Activated gamma-delta T cell (primary cell): ENCODE measurements around the gene COL23A1.

Experiments used
- DNase-seq: peaks from one replicate; lab custom pipeline; 2025; lab: John Stamatoyannopoulos, UW

The COL23A1 gene

DNA sequence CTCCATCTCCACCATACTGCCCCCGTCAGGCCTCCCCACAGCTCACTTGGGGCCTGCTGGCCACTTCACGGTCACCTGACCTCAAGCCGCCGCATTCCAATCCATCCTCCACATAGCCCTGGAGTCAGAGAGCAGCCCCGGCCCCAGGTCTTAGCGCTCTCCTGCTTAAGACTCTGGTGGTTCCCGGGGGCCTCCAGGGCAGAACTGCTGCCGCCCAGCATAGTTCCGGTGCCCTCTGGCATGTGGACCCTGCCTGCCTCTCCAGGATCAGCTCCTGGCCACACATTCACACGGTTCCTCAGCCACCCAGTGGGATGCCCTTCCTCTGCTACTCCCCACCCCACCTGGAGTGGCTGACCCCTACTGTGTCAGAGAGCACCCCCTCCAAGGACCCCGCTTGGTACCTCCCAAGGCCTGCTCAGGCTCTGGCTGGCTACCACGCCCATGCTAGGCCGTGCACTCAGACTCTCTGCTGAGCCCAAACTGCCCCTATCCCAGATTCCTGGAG, 366.3 kb downstream of the COL23A1 start:
- DNase-seq: no peak

DNA sequence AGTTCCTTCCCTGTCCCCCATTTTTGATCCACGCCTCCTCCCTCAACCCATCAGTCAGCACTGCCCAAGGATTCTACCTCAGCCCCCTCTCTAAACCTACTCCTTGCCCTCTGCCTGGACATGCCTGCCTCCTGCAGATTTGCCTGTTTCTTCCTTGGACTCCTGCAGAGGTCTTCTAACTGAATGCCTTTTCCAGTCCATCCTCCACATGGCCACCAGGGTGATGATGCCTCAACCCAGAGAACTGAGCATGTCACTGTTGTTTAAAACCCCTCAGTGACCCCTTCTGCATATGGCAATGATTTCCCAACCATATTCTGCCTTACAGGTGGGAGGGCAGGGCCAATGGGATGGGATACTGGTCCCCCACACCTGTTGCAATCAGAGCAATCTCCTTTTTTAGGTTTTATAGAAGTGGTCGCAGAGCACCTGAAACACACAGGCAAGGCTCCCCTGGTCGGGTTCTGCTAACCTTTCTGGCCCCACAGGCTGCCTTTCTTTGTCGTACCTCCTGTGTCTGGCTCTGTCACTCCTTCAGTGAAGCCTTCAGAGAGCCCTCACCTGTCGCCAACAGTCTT, 366.9 kb downstream of the COL23A1 start:
- DNase-seq: no peak

DNA sequence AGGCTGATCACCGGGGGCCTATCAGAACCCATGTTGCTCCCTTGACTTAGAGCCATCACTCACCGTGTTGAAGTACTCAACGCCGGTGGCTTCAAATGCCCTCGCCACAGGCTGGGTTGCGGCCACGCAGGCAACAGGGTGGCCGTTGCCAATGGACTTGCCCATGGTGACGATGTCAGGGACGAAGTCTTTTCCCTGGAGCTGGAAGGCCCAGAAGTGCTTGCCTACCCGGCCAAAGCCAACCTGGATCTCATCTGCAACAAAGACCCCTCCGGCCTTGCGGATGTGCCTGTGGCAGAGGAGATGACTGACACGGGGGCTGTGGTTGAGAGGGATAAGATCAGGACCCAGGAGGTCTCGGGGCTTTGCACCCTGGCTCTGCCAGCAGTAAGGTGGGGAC, 367.9 kb downstream of the COL23A1 start:
- DNase-seq: no peak

DNA sequence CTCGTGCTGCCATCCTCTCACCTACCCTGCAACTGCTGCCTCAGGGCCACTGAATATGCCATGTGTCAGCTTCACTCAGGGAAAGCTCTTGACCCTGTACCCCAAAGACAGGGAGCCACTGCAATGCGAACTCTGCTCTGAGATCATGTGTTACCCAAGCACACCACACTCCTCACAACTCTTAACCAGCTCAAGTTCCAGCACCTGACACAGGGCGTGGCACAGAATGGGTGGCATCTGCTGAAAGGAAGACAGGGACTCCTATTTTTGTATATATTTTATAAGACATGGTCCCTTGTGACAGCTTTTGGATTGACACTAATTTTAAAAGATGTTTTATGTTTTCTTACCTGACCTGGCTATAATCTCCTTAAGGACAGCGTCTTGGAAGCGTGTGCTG, 368.3 kb downstream of the COL23A1 start:
- no peak for DNase-seq

DNA sequence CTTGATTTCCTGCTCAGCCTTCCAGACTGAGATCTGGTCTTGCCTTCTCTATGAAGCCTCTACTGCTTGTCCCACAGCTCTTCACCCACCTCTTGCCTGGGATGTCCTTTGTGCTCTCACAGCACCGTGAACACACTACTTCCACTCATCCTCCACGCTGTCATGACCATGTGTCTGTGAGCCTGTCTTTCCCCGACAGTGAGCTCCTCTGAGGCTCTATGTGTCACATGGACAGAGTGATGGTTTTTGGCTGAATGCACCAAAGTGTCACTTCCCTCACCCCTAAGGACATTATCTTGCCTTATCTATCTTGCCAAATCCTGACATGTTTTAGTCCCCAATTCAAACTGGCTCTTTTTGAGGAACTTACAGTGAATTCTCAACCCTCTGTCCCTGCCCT, 368.9 kb downstream of the COL23A1 start:
- DNase-seq: no peak

DNA sequence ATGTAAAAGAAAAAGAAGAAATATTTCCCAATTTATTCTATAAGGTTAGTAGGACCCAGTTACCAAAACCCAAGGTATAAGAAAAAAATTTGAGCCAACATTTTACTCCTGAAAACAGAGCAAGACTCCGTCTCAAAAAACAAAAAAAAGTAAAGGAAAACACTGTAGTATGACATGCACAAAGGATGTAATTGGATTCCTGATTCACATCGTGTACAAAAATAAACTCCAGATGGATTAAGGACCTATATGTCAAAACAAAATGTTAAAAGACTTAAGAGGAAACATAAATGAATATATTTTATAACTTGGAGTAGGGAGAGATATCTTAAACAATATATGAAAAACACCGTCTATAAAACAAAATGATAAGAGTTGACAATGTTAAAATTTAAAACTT, 371.4 kb downstream of the COL23A1 start:
- no peak for DNase-seq

DNA sequence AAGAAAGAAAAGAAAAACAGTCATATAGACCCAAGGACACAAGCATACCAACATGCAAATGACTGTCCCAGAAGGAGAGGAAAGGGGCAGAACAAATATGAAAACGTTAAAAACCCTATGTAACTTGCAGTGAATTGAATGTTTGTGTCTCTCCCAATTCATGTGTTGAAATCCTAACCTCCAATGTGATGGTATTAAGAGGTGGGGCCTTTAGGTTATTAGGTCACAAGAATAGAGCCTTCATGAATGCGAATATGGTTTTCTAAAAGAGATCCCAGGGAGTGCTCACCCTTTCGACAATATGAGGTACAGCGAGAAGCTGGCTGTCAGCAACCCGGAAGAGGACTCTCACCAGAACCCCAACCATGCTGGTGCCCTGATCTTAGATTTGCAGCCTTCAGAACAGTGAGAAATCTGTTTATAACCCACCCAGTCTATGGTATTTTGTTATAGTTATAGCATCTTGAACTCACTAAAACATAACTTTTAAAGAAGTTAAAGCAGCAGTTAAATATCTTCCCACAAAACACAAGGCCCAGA, 371.9 kb downstream of the COL23A1 start:
- DNase-seq: no peak

DNA sequence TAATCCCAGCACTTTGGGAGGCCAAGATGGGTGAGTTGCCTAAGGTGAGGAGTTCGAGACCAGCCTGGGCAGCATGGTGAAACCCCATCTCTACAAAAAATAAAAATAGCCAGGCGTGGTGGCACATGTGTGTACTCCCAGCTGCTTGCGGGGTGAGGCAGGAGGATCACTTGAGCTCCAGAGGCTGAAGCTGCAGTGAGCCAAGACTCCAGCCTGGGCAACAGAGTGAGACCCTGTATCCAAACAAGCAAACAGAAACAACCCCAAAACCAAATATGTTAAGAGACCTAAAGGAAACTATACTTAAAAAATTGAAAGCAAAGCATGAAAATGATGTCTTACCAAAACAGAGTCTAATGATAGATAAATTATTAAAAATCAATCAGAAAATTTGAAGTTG, 373.4 kb downstream of the COL23A1 start:
- no peak for DNase-seq

DNA sequence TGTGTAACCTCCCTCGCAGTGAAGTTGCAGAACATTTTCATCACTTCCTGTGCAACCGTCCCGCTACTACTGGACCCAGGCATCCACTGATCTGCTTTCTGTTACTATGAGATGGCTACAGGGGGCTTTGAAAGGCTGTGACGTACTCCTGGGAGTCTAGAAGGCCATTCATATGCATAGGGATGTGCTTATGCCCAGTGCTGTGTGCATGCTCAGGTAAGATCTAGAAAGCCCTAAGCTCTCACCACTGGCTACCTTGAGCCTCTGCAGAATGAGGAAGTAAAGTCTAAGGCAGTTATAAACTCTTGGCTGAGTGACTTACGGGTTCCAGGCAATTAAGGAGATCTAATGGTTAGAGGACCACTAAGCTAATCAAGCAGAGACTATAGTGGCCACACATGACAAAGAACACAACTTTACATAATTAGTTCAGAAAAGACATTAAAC, 374.1 kb downstream of the COL23A1 start:
- DNase-seq: no peak

DNA sequence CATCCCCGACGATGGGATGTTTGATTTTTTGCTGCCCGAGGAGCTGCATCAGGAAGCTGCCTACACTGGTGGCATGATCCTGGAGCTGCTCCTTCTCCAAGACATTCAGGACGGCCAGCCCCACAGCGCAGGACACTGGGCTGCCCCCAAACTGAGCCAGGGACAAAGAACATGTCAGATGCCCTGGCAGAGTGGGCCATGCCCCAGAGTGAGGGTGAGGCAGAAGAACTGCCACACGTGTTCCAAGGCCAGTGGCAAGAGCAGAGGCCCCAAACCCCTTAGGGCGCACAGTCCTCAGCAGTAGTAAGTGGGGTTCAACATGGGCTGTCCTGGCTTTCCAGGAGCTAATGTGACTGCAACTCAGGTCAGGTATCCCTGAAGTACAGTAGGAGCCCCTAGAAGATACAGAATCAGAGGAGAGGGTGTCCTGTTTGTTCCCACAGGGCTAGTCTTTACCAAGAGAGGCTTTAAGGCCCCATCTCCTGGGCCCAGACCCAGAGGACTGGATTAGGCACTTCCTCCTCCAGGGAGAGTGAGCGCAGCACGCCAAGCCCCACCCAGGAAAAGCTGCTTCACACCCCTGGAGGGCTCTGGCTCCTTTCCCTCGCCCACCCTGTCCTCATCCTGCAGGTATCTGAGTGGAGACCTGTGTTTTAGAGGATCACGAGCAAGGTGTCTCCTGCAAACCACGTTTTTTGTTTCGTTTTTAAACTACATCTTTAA, 374.8 kb downstream of the COL23A1 start:
- no peak for DNase-seq

DNA sequence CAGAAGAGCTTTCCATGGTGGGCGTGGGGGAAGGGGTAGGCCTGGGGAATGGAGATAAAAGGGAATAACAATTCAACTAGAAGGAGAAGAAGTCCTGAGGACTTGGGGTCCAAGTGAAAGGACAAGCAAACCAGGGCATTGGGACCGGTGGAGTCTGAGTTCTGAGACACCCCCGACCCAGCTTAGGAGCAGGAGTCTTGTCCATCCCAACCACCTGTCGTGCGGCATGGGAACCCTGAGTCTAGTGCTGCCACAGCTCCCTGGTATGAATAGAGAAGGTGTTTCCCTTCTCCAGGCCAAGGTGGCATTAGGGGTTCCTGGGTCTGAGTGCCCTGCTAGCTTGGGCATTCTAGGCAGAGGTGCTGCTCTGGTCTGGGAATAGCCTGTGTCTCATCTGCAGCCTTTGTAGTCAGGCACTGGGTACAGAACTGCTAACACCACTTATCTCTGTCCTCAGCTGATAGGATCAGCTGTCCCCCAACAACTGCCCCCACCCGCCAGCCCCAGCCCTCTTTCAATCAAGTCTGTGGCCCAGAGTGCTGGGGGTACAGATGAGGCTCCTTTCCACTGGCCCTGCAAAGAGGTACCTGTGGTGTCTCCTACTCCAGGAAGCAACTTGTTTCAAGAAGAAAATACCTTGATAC, 375.9 kb downstream of the COL23A1 start:
- DNase-seq: no peak

DNA sequence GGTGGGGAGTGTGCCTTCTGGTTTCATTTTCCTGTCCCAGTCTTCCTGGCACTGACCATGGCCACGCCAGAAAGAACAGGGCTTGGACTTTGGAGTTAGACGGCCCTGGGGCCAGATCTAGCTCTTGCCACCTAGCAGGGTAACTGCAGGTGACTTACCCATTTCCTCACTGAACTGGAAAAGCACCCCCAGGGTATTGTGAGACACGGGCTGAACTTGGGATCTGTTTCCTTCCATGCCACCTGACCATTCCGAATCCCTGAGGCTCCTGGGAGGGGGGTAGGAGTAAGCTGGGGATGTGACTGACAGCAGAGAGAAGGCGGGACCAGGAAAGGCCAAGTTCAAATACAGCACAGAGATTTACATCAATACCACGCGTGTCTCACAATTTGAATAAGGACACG, 376.4 kb downstream of the COL23A1 start:
- no peak for DNase-seq

DNA sequence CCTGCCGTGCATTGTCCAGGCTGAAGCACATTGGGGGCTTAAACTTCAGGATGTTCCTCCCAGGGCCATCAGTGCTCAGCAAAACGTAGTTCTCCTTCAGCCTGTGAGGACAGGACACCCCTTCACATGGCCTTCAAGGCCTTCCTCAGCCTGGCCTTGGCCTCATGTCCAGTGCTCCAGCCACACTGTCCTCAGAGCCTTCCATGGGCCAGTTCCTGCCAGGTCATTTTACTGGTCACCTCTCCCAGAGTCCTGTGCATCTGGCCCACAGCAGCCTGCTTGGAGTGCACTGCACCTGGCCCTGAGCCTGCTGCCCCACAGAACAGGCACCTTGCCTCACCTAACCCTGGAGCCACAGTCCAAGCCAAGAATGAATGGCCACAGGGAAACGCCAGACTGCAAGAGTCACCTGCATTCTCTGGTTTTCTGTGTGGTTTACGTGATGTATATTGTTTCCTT, 377.2 kb downstream of the COL23A1 start:
- no peak for DNase-seq

DNA sequence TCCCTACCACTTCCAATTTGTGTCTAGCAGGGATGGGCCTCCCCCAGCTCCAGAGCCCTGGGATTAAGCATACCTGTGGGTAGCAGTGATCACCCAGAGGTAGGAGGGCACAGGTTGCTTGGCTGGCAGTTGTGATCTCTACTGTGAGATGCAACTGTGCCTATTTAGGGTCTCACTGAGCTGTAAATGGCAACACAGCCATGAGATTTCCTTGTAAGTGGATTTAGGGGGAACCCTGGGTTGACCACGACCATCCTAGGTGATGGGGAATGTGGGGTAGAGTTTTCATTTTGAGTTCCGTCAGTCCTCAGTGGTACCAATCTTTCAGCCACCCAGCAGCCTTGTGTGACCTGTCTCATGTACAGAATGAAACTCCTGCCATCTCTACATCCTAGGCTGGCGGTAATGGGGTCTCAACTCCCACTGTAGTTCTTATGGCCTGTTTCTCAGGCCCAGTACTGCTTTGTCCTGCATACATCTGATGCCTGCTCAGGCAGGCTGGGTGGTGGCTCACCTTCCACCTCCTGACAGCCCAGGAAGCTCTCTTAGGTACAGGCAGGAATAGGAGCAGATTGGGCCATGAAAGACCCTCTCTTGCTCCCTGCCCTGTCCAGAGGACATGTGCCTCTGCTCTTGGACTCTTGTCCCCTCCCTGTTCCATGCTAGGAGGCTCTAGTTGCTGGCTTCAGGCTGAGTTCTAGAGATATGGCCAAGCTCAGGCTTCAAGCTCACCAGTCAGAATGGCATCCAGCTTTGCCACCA, 377.8 kb downstream of the COL23A1 start:
- no peak for DNase-seq

DNA sequence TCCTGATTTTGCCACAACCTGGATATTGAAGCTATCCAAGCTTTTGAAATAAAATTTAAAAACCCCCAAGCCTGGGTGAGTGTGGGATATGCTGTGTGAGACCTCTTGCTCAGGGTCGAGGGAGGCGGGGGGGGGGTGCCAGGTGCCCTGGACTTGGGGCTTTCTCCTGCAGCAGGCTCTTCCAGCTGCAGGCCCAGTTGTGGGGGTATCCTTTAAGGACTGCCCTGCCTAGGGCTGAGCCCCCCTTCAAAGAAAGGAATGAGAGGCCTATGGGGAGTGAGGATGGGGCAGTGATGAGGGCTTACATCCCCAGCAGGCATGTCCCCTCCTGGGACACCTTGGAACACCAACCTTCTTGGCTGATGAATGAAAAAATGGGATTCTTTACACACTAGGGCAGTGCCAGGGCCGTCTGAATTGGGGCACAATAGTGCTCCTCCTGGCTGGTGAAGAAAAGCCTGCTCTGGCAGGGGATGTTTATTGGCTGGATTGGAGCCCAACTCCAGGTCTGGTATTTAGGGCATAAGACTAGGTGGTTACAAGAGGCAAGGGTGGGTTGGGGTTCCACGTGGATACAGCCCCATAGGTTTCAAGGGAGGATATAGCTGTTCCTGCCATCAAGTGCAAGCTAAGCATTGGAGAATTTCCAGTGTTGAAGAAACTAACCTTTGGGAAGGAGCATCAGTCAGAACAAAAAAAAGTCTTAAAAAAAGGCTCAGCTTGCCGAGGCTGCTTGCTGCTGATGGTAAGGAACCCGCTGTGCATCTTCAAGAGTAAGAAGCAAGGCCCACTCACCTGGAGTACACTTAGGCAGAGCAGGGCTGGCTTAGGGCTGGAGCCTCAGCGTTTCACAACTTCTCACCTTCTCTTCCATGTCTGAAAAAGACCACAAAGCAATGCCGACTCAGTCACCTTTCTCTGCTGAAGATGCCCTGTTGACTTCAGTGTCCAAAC, 378.8 kb downstream of the COL23A1 start:
- no peak for DNase-seq

DNA sequence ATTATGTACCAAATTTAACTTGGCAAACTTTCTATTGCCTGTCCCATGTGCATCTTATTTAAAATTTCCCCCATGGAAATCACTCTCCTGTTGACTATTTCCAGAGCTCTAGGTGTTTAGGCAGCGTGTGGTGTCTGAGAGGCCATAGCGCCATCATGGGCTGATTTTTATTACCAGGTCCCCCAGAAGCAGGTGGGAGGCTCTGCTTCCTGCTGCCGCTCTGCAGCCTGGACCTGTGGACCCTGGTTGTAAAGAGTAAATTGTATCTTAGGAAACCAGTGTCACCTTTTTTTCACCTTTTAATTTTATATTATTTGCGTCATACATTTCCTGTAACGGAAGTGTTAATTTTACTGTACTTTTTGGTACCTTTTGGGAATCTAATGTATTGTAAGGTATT, 379.5 kb downstream of the COL23A1 start:
- no peak for DNase-seq

DNA sequence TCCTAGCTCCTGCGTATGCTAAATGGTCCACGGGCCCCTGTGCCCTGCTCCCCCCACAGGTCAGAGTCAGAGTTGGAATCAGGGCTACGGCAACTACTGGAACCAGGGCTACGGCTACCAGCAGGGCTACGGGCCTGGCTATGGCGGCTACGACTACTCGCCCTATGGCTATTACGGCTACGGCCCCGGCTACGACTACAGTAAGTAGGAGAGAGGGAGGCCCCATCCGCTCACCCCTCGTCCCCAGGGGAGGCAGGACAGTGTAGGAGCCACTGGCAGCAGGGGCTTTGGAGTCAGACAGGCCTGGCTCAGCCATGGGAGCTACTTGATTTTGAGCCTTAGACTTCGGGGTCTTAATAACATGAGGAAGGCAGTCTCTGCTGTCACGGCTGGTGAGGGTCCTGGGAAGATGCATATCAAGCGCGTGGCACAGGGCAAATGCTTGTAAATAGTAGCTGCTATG, 380.1 kb downstream of the COL23A1 start:
- DNase-seq: no peak

DNA sequence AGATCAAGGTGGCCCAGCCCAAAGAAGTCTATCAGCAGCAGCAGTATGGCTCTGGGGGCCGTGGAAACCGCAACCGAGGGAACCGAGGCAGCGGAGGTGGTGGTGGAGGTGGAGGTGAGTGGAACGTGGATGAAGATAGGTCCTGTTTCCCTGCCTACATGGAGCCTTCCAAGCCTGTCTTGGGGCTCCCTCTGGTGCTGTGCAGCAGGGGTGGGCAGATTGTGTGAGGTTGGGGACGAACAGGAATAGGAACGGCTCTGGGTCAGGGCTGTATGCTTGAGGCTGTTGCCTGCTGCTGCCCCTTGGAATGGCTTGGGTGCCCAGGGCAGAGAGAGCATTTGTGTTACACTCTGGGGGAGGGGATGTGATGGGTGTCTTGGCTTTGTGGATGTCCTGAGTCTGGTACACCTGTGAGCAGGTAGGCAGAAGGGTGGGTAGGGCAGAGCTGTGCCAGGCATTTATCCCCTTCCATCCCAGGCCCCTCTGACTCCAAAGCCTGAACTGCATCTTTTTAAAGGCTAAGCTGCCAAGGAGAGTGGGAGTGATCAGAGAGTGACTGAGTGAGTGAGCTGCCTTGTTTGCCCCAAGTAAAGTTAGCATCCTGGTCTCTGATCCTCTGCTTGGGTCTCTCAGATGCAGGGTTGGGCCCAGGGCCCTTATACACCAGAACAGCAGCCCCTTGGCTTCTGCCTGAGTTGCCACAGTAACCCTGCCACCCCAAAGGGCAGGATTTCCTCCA, 380.7 kb downstream of the COL23A1 start:
- no peak for DNase-seq

DNA sequence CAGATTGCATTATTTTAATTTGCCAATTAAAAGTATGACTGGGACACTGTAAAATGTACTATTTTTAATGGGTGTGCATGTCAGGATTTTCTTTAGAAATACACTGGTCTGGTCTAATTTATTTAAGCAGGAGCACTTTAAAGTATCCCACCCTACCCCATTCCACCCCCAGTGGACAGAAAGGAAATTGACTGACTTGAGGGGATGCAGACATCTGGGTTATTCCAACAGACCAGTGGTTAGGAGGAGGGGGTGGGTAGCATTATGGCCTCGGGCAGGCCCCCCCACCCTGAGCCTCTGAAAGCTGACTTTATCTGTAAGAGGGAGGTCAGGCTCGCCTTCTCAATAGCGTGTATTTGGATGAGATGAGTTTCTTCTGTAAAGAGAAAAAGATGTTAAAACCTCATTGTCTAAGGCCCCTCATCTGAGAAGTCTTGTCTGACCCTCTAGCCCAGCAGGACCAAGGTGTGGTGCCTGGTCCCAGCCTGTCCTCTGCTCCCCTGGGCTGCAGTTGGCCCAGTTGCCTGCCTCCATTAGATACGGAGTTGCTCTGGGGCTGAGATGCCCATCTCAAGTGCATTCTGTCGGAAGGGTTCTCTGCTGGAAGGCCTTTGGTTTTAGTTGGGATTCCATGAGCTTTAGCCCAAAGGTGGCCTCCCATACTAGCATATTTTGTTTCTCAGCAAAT, 381.5 kb downstream of the COL23A1 start:
- no peak for DNase-seq

DNA sequence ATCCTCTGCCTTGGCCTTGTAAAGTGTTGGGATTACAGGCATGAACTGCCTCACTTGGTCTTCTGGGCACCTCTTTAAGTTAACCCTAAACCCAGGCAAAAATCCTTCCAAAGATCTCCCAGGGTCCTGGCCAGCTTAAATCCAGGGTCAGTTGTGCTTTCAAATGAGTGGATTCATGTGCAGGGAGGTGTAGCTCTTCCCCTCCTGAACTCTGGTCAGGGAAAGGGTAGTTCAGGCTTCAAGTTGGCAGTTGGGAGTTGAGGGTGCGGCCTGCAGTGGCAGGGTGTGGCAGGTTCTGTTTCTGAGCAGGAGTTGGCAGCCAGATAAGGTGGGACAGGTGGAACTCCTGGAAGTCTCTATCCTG, 382.3 kb downstream of the COL23A1 start:
- DNase-seq: no peak
